Suprapubic skin (tissue), 3 donors: Measurements from ENCODE around the gene GRIK5.

ENCODE experiments used
- CTCF ChIP-seq, 2 donors: fragments of 200-600 bp in 1 of 2; fragments of 450-650 bp in 1 of 2; sonication (generic) in 1 of 2; IDR thresholded peaks; one replicate each; pipeline ENCODE4 v1.5.1; 2016 to 2019; ENCODE audit warnings: antibody characterized with exemption in 2 of 2, mild to moderate bottlenecking in 1 of 2, moderate library complexity in 1 of 2
- EP300 ChIP-seq: sonication (generic); formaldehyde crosslinking; IDR thresholded peaks from one replicate; pipeline ENCODE4 v1.6.1; 2017; ENCODE audit warnings: antibody characterized with exemption

- TF ChIP-seq CTCF (IDR thresholded peaks at IDR 0.05) (no peak), EP300 (no peak)
Observed at GRCh38 chr19:41994521-41994971, 75.5 kb downstream of the GRIK5 start.
